Measurements from ENCODE around the gene BTBD10.

Gene BTBD10

GRCh38 chr11:13339195-13340153 lies 123.5 kb downstream of the BTBD10 start:
- DNase-seq (ENCODE audit: low spot score) = no peak

GRCh38 chr11:13338427-13339069 lies 124.5 kb downstream of the BTBD10 start:
- DNase-seq (ENCODE audit: low spot score) = no peak

GRCh38 chr11:13338019-13338426 lies 125.0 kb downstream of the BTBD10 start:
- no peak for DNase-seq (ENCODE audit: low spot score)
